ENCODE results near the gene TMEM74B. TPM values are rescaled to one million over a fixed set of nuclear protein-coding genes. Genes with fewer than 3 reads are reported as not detected.

TMEM74B gene
- total and polyA plus RNA-seq, 2 of the 8 experiments (the other 6 are each of a cell fraction or from before 2014, with no cell fraction given), result 4.0 to 6.4 TPM

- TF ChIP-seq EP300 (IDR thresholded peaks at IDR 0.05; ENCODE audit: borderline replicate concordance in 1 of 2, low read depth in 2 of 2, low read length in 2 of 2), result no peak
Observed at GRCh38 chr20:1199212-1199873, 14.6 kb upstream of the TMEM74B start (continued).
